Fibroblast of lung (primary cell): Measurements from ENCODE around the gene SSBP3.

ENCODE experiments used
- EZH2 ChIP-seq: IDR thresholded peaks from 2 replicates; pipeline ENCODE4 v1.5.1; 2012; ENCODE audit warnings: low read length, control low read depth, mild to moderate bottlenecking; ENCODE audit errors: missing control alignments
- TF ChIP-seq, protein P1 (sequence below), 2 donors: IDR thresholded peaks in 1 of 2; conservative IDR thresholded peaks in 1 of 2; 1 replicate in 1 of 2; 2 replicates in 1 of 2; pipeline ENCODE4 v1.5.1; 2011 to 2012; ENCODE audit warnings: low read length in 2 of 2, control low read depth in 1 of 2, inconsistent platforms in 1 of 2, low read depth in 1 of 2, mild to moderate bottlenecking in 1 of 2

DNA sequence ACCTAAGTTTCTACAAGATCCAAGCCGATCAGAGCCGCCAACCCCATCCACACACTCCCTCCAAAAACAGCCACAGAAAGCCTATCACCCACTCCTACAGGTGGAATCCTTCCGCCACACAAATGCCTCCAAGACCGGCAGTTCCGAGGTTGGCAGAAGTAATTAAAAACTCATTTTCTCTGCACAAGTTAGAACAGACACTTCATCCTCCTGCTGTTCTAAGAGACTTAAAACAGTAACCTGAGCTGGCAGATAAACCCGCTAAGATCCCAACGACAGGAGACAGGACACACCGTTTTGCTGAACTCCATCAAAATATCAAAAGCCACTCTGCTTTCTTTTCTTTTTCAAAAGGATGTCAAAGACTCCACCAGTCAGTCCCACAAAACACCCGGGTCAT is 2.8 kb downstream of the SSBP3 start:
- TF ChIP-seq, protein P1, sequence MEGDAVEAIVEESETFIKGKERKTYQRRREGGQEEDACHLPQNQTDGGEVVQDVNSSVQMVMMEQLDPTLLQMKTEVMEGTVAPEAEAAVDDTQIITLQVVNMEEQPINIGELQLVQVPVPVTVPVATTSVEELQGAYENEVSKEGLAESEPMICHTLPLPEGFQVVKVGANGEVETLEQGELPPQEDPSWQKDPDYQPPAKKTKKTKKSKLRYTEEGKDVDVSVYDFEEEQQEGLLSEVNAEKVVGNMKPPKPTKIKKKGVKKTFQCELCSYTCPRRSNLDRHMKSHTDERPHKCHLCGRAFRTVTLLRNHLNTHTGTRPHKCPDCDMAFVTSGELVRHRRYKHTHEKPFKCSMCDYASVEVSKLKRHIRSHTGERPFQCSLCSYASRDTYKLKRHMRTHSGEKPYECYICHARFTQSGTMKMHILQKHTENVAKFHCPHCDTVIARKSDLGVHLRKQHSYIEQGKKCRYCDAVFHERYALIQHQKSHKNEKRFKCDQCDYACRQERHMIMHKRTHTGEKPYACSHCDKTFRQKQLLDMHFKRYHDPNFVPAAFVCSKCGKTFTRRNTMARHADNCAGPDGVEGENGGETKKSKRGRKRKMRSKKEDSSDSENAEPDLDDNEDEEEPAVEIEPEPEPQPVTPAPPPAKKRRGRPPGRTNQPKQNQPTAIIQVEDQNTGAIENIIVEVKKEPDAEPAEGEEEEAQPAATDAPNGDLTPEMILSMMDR (conservative IDR thresholded peaks at IDR 0.05 in 1 of 2, IDR thresholded peaks at IDR 0.05 in 1 of 2; ENCODE audit: low read depth in 1 of 2, low read length in 2 of 2), result no peak
- no peak for TF ChIP-seq EZH2
